ENCODE data around the gene ZC3H18.

ZC3H18 gene

GRCh38 chr16:88533381-88533917, 36.8 kb upstream of the ZC3H18 start:
- no peak for FAIRE-seq

GRCh38 chr16:88533932-88534637, 36.1 kb upstream of the ZC3H18 start:
- no peak for FAIRE-seq

- no peak for FAIRE-seq
These were observed 35.5 kb upstream of the ZC3H18 start for GRCh38 chr16:88534638-88535190.

GRCh38 chr16:88535191-88535856, 34.9 kb upstream of the ZC3H18 start:
- FAIRE-seq, result no peak

GRCh38 chr16:88535857-88536222, 34.4 kb upstream of the ZC3H18 start:
- FAIRE-seq, result no peak

- FAIRE-seq, result no peak
These were observed 33.7 kb upstream of the ZC3H18 start for GRCh38 chr16:88536510-88536909.

GRCh38 chr16:88536971-88537751, 33.0 kb upstream of the ZC3H18 start:
- no peak for FAIRE-seq

- no peak for FAIRE-seq
These were observed 32.3 kb upstream of the ZC3H18 start for GRCh38 chr16:88537859-88538258.

GRCh38 chr16:88538366-88539060, 31.7 kb upstream of the ZC3H18 start:
- no peak for FAIRE-seq

- no peak for FAIRE-seq
These were observed 30.9 kb upstream of the ZC3H18 start for GRCh38 chr16:88539261-88539651.

GRCh38 chr16:88539652-88540345, 30.4 kb upstream of the ZC3H18 start:
- no peak for FAIRE-seq

- no peak for FAIRE-seq
These were observed 29.7 kb upstream of the ZC3H18 start for GRCh38 chr16:88540346-88540977.

- FAIRE-seq, result no peak
These were observed 28.2 kb upstream of the ZC3H18 start for GRCh38 chr16:88541831-88542616.

- no peak for FAIRE-seq
These were observed 26.9 kb upstream of the ZC3H18 start for GRCh38 chr16:88543230-88543813.

- no peak for FAIRE-seq
These were observed 24.4 kb upstream of the ZC3H18 start for GRCh38 chr16:88545781-88546180.

- no peak for FAIRE-seq
These were observed 21.9 kb upstream of the ZC3H18 start for GRCh38 chr16:88548131-88548874.

- FAIRE-seq, result no peak
These were observed 21.2 kb upstream of the ZC3H18 start for GRCh38 chr16:88548985-88549384.

GRCh38 chr16:88549671-88550245, 20.4 kb upstream of the ZC3H18 start:
- no peak for FAIRE-seq

GRCh38 chr16:88550246-88550661, 19.9 kb upstream of the ZC3H18 start:
- no peak for FAIRE-seq
